SIG-M5 (cell line): ENCODE results near the gene EPB41L4A.
"Not testable (repeated sequence)": the region's sequence is repeated elsewhere in the genome, so short reads cannot be mapped to it uniquely, and the experiment has no call there.

Experiments
- DNase-seq: peaks from one replicate; lab custom pipeline; 2025; lab: John Stamatoyannopoulos, UW

The EPB41L4A gene

GRCh38 chr5:112419164-112419985 is at the start of gene EPB41L4A:
Gene EPB41L4A, minus strand, starts transcription at chr5:112419277. Its CDS starts 238 bp downstream, at chr5:112419039.
- DNase-seq = no peak

GRCh38 chr5:112467485-112467884 is 48.4 kb upstream of the EPB41L4A start:
- no peak for DNase-seq

- DNase-seq = not testable (repeated sequence)
These were observed 47.2 kb upstream of the EPB41L4A start for GRCh38 chr5:112466261-112466660.

GRCh38 chr5:112447187-112447760 is 28.2 kb upstream of the EPB41L4A start:
- DNase-seq = not testable (repeated sequence)

- no peak for DNase-seq
These were observed 26.7 kb upstream of the EPB41L4A start for GRCh38 chr5:112445626-112446350.

GRCh38 chr5:112443932-112444331 is 24.9 kb upstream of the EPB41L4A start:
- DNase-seq = not testable (repeated sequence)

GRCh38 chr5:112440031-112440430 is 21.0 kb upstream of the EPB41L4A start:
- DNase-seq = no peak

GRCh38 chr5:112436144-112436543 is 17.1 kb upstream of the EPB41L4A start:
- no peak for DNase-seq

GRCh38 chr5:112434641-112435040 is 15.6 kb upstream of the EPB41L4A start:
- DNase-seq = no peak

- not testable (repeated sequence) for DNase-seq
These were observed 7.1 kb upstream of the EPB41L4A start for GRCh38 chr5:112426202-112426601.

GRCh38 chr5:112419986-112420864 is 1.1 kb upstream of the EPB41L4A start:
- no peak for DNase-seq

- DNase-seq = no peak
These were observed 366 bp downstream of the EPB41L4A start for GRCh38 chr5:112418659-112419163.

GRCh38 chr5:112417931-112418658 is 982 bp downstream of the EPB41L4A start:
- DNase-seq = no peak

GRCh38 chr5:112415552-112415951 is 3.5 kb downstream of the EPB41L4A start:
- no peak for DNase-seq

GRCh38 chr5:112413611-112414010 is 5.5 kb downstream of the EPB41L4A start:
- DNase-seq = no peak

GRCh38 chr5:112412346-112412745 is 6.7 kb downstream of the EPB41L4A start:
- no peak for DNase-seq

GRCh38 chr5:112411903-112412302 is 7.2 kb downstream of the EPB41L4A start:
- no peak for DNase-seq

GRCh38 chr5:112407666-112408065 is 11.4 kb downstream of the EPB41L4A start:
- no peak for DNase-seq

- DNase-seq = no peak
These were observed 11.8 kb downstream of the EPB41L4A start for GRCh38 chr5:112407240-112407639.

GRCh38 chr5:112403069-112403468 is 16.0 kb downstream of the EPB41L4A start:
- DNase-seq = no peak

GRCh38 chr5:112401924-112402323 is 17.2 kb downstream of the EPB41L4A start:
- no peak for DNase-seq
